CD4-positive, alpha-beta T cell (primary cell): ENCODE measurements around the gene DCAF15. TPM values are rescaled to one million over a fixed set of nuclear protein-coding genes. Genes with fewer than 3 reads are reported as not detected.
A peak's percentile ranks its signal among the peaks of the same experiment; 100 is the strongest.

Source experiments
- ATAC-seq: fragments of 200-7000 bp; cut with Tn5 transposase; one replicate; pipeline ENCODE4 v1.10.0; 2022; ENCODE audit warnings: mild to moderate bottlenecking; ENCODE audit not compliant: poor library complexity
- CTCF ChIA-PET: fragments of 350-600 bp; sonication (Branson Sonifier 250); formaldehyde crosslinking; loops from one replicate; lab custom pipeline; 2021; ENCODE audit warnings: antibody characterized with exemption, inconsistent platforms; lab: Charles Lee
- POLR2A ChIA-PET: fragments of 350-600 bp; sonication (Branson Sonifier 250); formaldehyde crosslinking; loops from one replicate; lab custom pipeline; 2021; ENCODE audit warnings: antibody characterized with exemption, inconsistent platforms; lab: Charles Lee
- DNase-seq, 14 experiments: peaks; one replicate each; pipeline ENCODE4 v3.0.0-alpha.2; 2013 to 2020; ENCODE audit warnings: mixed read lengths in 2 of 14
- H3K27ac ChIP-seq, 2 donors: one replicate each; pipeline versions ENCODE4 v1.5.1 to v1.7.0; 2013; ENCODE audit warnings: low read length in 2 of 2, low read depth in 1 of 2, mild to moderate bottlenecking in 1 of 2
- H3K27me3 ChIP-seq, 2 experiments: 1 replicate in 1 of 2; 2 replicates in 1 of 2; pipeline versions ENCODE4 v1.6.1 to v1.7.0; 2013; ENCODE audit warnings: low read length in 2 of 2, control low read depth in 1 of 2, mild to moderate bottlenecking in 1 of 2, moderate library complexity in 1 of 2; ENCODE audit not compliant: insufficient read depth in 2 of 2, control insufficient read depth in 1 of 2
- H3K36me3 ChIP-seq: one replicate; pipeline ENCODE4 v1.6.1; 2013; ENCODE audit warnings: low read length, control low read depth; ENCODE audit not compliant: insufficient read depth
- H3K4me1 ChIP-seq: one replicate; pipeline ENCODE4 v1.6.1; 2013; ENCODE audit warnings: low read length, control low read depth; ENCODE audit not compliant: insufficient read depth
- H3K4me3 ChIP-seq: one replicate; pipeline ENCODE4 v1.5.1; 2013; ENCODE audit warnings: mild to moderate bottlenecking, low read length, moderate library complexity
- H3K9me3 ChIP-seq, 2 experiments: 1 replicate in 1 of 2; 2 replicates in 1 of 2; pipeline versions ENCODE4 v1.6.1 to v1.7.0; 2013; ENCODE audit warnings: low read length in 2 of 2, mild to moderate bottlenecking in 2 of 2, control low read depth in 1 of 2, moderate library complexity in 1 of 2; ENCODE audit not compliant: control insufficient read depth in 1 of 2, insufficient read depth in 1 of 2
- H3K27ac Mint-ChIP-seq: one replicate; pipeline ENCODE4 v1.8.0; 2020; ENCODE audit warnings: mixed read lengths
- H3K27me3 Mint-ChIP-seq: one replicate; pipeline ENCODE4 v1.8.0; 2021; ENCODE audit warnings: mixed read lengths
- H3K36me3 Mint-ChIP-seq: one replicate; pipeline ENCODE4 v1.8.0; 2021; ENCODE audit warnings: low read depth, mixed read lengths
- H3K4me1 Mint-ChIP-seq: one replicate; pipeline ENCODE4 v1.8.0; 2021; ENCODE audit warnings: low read depth, mixed read lengths
- H3K4me3 Mint-ChIP-seq: one replicate; pipeline ENCODE4 v1.8.0; 2020; ENCODE audit warnings: mild to moderate bottlenecking, mixed read lengths
- H3K9me3 Mint-ChIP-seq: one replicate; pipeline ENCODE4 v1.8.0; 2020; ENCODE audit warnings: mixed read lengths
- CTCF ChIP-seq: fragments of 200-600 bp; IDR thresholded peaks from one replicate; pipeline ENCODE4 v1.8.0; 2022; ENCODE audit warnings: antibody characterized with exemption, mild to moderate bottlenecking
- intact Hi-C, 2 experiments: fragments of 100-400 bp; cut with DNase I in 1 of 2; cut with micrococcal nuclease in 1 of 2; formaldehyde crosslinking; loops; one replicate each; pipeline versions ENCODE4 v1.15.1 to v1.9.0; 2023 to 2025; cut with DNase I, micrococcal nuclease
- total RNA-seq, 174 experiments: library from RNA in 2 of 174; stranded (reverse) in 2 of 174; gene quantifications; one replicate each; pipeline ENCODE4 v1.2.3 and lab custom pipeline; 2021 to 2026

DCAF15 gene
- total RNA-seq, 2 experiments from 2014 or later = 84.9 to 85.0 TPM

DNA sequence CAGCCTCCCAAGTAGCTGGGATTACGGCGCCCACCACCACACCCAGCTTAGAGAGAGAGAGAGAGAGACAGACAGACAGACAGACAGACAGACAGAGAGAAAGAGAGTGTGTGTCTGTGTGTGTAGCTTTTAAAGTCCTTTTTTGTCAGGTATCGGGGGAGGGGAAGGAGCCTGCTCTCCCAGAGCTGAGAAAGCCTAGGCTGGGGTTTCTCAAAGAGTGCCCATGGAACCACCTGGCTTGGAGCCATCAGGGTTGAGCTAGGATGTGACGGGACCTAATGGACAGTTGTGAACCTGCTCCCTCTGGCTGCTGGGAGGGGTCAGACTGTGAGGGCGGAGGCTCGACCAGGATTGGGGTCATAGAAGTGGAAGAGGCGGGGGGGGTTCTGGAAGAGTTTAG, 37.2 kb downstream of the DCAF15 start:
- H3K4me3 Mint-ChIP-seq = no peak overlapping the region
- Histone ChIP-seq H3K27me3 (no peaks in the 10 kb centered on the region), H3K4me3 (no peak overlapping the region), H3K4me1 (peaks cover 82% of the 10 kb centered on the region), H3K36me3 (peaks cover 28% of the 10 kb centered on the region), H3K27ac (no peak overlapping the region), H3K9me3 (no peaks in the 10 kb centered on the region)
- intact Hi-C loops = loop anchor here (5.0 kb wide), 2 partner anchors 37 to 43 kb away; partner anchors contain the start of genes DCAF15 (in 1 of the 2) and IL27RA (in 1 of the 2)
- H3K36me3 Mint-ChIP-seq = peaks cover 43% of the 10 kb centered on the region
- ChIA-PET POLR2A (interaction anchor here (0.7 to 2.5 kb wide), 5 partner anchors 16 to 1076 kb away, joined by 3 to 8 read pairs (median 3); partner anchors contain the start of genes IL27RA, RFX1 and RLN3), CTCF (interaction anchor here (1.0 kb wide), 1 partner anchor 372 kb away, joined by 4 read pairs; no protein-coding TSS in a partner anchor)
- ATAC-seq (no peak), DNase-seq (no peak)
- peak overlapping the region; percentile 97 for H3K27ac Mint-ChIP-seq
- H3K4me1 Mint-ChIP-seq = peaks cover 62% of the 10 kb centered on the region
- no peaks in the 10 kb centered on the region for H3K9me3 Mint-ChIP-seq
- no peak for TF ChIP-seq CTCF
- H3K27me3 Mint-ChIP-seq = no peaks in the 10 kb centered on the region

- no peak overlapping the region for H3K4me3 Mint-ChIP-seq
- ChIA-PET POLR2A (interaction anchor here (0.8 to 2.5 kb wide), 4 partner anchors 11 to 42 kb away, joined by 3 to 8 read pairs (median 3); partner anchors contain the start of genes IL27RA and RFX1), CTCF (no interaction called here)
- Histone ChIP-seq H3K4me1 (peaks cover 76% of the 10 kb centered on the region), H3K36me3 (peaks cover 30% of the 10 kb centered on the region), H3K27ac (no peak overlapping the region), H3K4me3 (no peak overlapping the region), H3K27me3 (no peaks in the 10 kb centered on the region), H3K9me3 (no peaks in the 10 kb centered on the region)
- no peaks in the 10 kb centered on the region for H3K27me3 Mint-ChIP-seq
- ATAC-seq (no peak), DNase-seq (no peak)
- H3K27ac Mint-ChIP-seq = peak overlapping the region; percentile 97
- intact Hi-C loops = no loop called here
- H3K4me1 Mint-ChIP-seq = peaks cover 57% of the 10 kb centered on the region
- peaks cover 47% of the 10 kb centered on the region for H3K36me3 Mint-ChIP-seq
- no peak for TF ChIP-seq CTCF
- H3K9me3 Mint-ChIP-seq = no peaks in the 10 kb centered on the region
Observed at GRCh38 chr19:13990085-13990484, 37.8 kb downstream of the DCAF15 start.

DNA sequence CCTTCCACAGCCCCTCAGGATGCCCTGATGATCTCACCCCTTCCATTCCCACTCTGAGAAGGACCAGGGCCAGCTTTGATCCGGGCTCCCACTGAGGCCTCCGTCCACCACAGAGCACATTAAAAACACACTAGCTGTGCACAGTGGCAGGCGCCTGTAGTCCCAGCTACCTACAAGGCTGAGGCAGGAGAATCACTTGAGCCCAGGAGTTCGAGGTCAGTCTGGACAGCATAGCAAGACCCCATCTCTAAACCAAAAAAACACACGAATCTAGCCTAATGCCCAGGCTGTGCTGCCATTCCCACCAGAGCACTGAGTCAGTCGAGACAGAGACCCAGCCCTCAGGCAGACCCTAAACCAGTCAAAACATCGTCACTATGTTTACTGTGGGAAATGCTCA, 39.7 kb downstream of the DCAF15 start:
- POLR2A ChIA-PET = interaction anchor here (2.5 kb wide), 1 partner anchor 40 kb away, joined by 8 read pairs; the partner anchor contains the start of gene IL27RA
- Mint-ChIP-seq H3K4me1 (peaks cover 37% of the 10 kb centered on the region), H3K4me3 (no peak overlapping the region)

More for the DNA sequence above, 39.7 kb downstream of the DCAF15 start:
- ATAC-seq (no peak), DNase-seq (no peak)
- Mint-ChIP-seq H3K27me3 (no peaks in the 10 kb centered on the region), H3K36me3 (peaks cover 46% of the 10 kb centered on the region), H3K9me3 (no peaks in the 10 kb centered on the region), H3K27ac (peak overlapping the region; percentile 64)
- Histone ChIP-seq H3K4me3 (no peak overlapping the region), H3K4me1 (peaks cover 63% of the 10 kb centered on the region), H3K9me3 (no peaks in the 10 kb centered on the region), H3K27me3 (no peaks in the 10 kb centered on the region), H3K27ac (no peak overlapping the region), H3K36me3 (peaks cover 42% of the 10 kb centered on the region)
- TF ChIP-seq CTCF = no peak
- intact Hi-C loops = no loop called here
- CTCF ChIA-PET = interaction anchor here (1.8 kb wide), 1 partner anchor 11 kb away, joined by 4 read pairs; no protein-coding TSS in a partner anchor
